HepG2 (cell line): Measurements from ENCODE around the gene BID. TPM values are rescaled to one million over a fixed set of nuclear protein-coding genes. Genes with fewer than 3 reads are reported as not detected.

Source experiments
- AGO1 ChIP-seq: fragments of 200-400 bp; formaldehyde crosslinking; IDR thresholded peaks from 2 replicates; pipeline ENCODE4 v1.6.1; 2017; ENCODE audit warnings: mild to moderate bottlenecking, low read depth, low read length, moderate library complexity; ENCODE audit not compliant: poor library complexity, severe bottlenecking
- ARID5B ChIP-seq: IDR thresholded peaks from 2 replicates; pipeline ENCODE4 v1.4.0; 2020; ENCODE audit warnings: mild to moderate bottlenecking, missing genetic modification reagents
- ARNT ChIP-seq: fragments of 450-650 bp; IDR thresholded peaks from 2 replicates; pipeline ENCODE4 v1.6.1; 2017
- CAMTA2 ChIP-seq: sonication (generic); formaldehyde crosslinking; IDR thresholded peaks from 2 replicates; pipeline ENCODE4 v1.4.0; 2020; ENCODE audit warnings: mild to moderate bottlenecking, missing genetic modification reagents, borderline replicate concordance
- GATAD1 ChIP-seq: IDR thresholded peaks from 2 replicates; pipeline ENCODE4 v1.6.1; 2016; ENCODE audit warnings: missing genetic modification reagents, missing compliant biosample characterization
- GTF2F1 ChIP-seq: fragments of 150-350 bp; IDR thresholded peaks from 2 replicates; pipeline ENCODE4 v1.6.1; 2014; ENCODE audit warnings: low read length
- MED1 ChIP-seq: sonication (generic); formaldehyde crosslinking; IDR thresholded peaks from 2 replicates; pipeline ENCODE4 v1.4.0; 2020; ENCODE audit warnings: missing genetic modification reagents
- NR2F6 ChIP-seq, 2 experiments: IDR thresholded peaks; 2 replicates each; pipeline ENCODE4 v1.6.1; 2016; ENCODE audit warnings: antibody characterized with exemption in 1 of 2, mild to moderate bottlenecking in 1 of 2
- PAF1 ChIP-seq: IDR thresholded peaks from 2 replicates; pipeline ENCODE4 v1.6.1; 2016; ENCODE audit warnings: missing genetic modification reagents, missing compliant biosample characterization
- SKI ChIP-seq: fragments of 450-650 bp; IDR thresholded peaks from one replicate; pipeline ENCODE4 v1.6.1; 2018; ENCODE audit warnings: mild to moderate bottlenecking; ENCODE audit not compliant: partially characterized antibody
- SMAD9 ChIP-seq: sonication (generic); formaldehyde crosslinking; IDR thresholded peaks from 2 replicates; pipeline ENCODE4 v1.5.1; 2020; ENCODE audit warnings: mild to moderate bottlenecking, missing genetic modification reagents
- SOX6 ChIP-seq, 2 experiments: fragments of 450-650 bp in 1 of 2; sonication (generic) in 1 of 2; formaldehyde crosslinking in 1 of 2; IDR thresholded peaks; 2 replicates each; pipeline versions ENCODE4 v1.4.0 to v1.6.1; 2017 to 2020; ENCODE audit warnings: antibody characterized with exemption in 1 of 2, mild to moderate bottlenecking in 1 of 2, missing genetic modification reagents in 1 of 2
- ZFP36L2 ChIP-seq: sonication (generic); formaldehyde crosslinking; IDR thresholded peaks from 2 replicates; pipeline ENCODE4 v1.4.0; 2020; ENCODE audit warnings: missing genetic modification reagents
- ZFYVE20 ChIP-seq: sonication (generic); formaldehyde crosslinking; IDR thresholded peaks from 2 replicates; pipeline ENCODE4 v1.8.0; 2023; ENCODE audit warnings: low read depth, mild to moderate bottlenecking, moderate library complexity, missing genetic modification reagents, borderline replicate concordance
- ZMYM2 ChIP-seq: sonication (generic); formaldehyde crosslinking; IDR thresholded peaks from 2 replicates; pipeline ENCODE4 v1.8.0; 2022; ENCODE audit warnings: mild to moderate bottlenecking, missing genetic modification reagents
- ZNF30 ChIP-seq: sonication (generic); formaldehyde crosslinking; IDR thresholded peaks from 2 replicates; pipeline ENCODE4 v1.5.0; 2020; ENCODE audit warnings: mild to moderate bottlenecking, missing genetic modification reagents
- ZNF552 ChIP-seq: sonication (generic); formaldehyde crosslinking; IDR thresholded peaks from 2 replicates; pipeline ENCODE4 v1.9.0; 2022; ENCODE audit warnings: missing genetic modification reagents, mild to moderate bottlenecking, borderline replicate concordance
- ZNF775 ChIP-seq: sonication (generic); formaldehyde crosslinking; IDR thresholded peaks from 2 replicates; pipeline ENCODE4 v1.4.0; 2020; ENCODE audit warnings: missing genetic modification reagents, mild to moderate bottlenecking, moderate library complexity, borderline replicate concordance
- ZNF777 ChIP-seq: sonication (generic); formaldehyde crosslinking; IDR thresholded peaks from 2 replicates; pipeline ENCODE4 v1.4.0; 2020; ENCODE audit warnings: missing genetic modification reagents
- polyA plus RNA-seq, 8 experiments: library from polyadenylated mRNA; depleted of rRNA in 3 of 8; stranded (reverse) in 7 of 8; unstranded in 1 of 8; fragments of >200 nt; fragmentation: Illumina TruSeq in 4 of 8; extraction: Trizol in 4 of 8; gene quantifications; 2 replicates each; pipeline versions ENCODE4 v1.2.1 to v1.2.3, GENCODE V29; 2011 to 2016; ENCODE audit warnings: low read depth in 4 of 8, missing spikeins in 1 of 8, mixed read lengths in 1 of 8; ENCODE audit not compliant: insufficient read depth in 1 of 8
- total RNA-seq, 5 experiments: library from RNA; depleted of rRNA; stranded (reverse); fragments of >200 nt; fragmentation: Illumina TruSeq; extraction: Trizol; gene quantifications; 2 replicates each; pipeline ENCODE4 v1.2.3, GENCODE V29; 2016; ENCODE audit warnings: low read depth in 1 of 5
- TF ChIP-seq, protein P1 (sequence below): sonication (generic); formaldehyde crosslinking; IDR thresholded peaks from 2 replicates; pipeline ENCODE4 v1.4.0; 2020; ENCODE audit warnings: low read depth, mild to moderate bottlenecking, missing genetic modification reagents
- TF ChIP-seq, protein P2 (sequence below): sonication (generic); formaldehyde crosslinking; IDR thresholded peaks from 2 replicates; pipeline ENCODE4 v1.5.0; 2020; ENCODE audit warnings: mild to moderate bottlenecking, missing genetic modification reagents, borderline replicate concordance

BID gene
- total and polyA plus RNA-seq, 2 of the 13 experiments (the other 11 are each of a cell fraction or from before 2014, with no cell fraction given), result 35.3 to 51.7 TPM

DNA sequence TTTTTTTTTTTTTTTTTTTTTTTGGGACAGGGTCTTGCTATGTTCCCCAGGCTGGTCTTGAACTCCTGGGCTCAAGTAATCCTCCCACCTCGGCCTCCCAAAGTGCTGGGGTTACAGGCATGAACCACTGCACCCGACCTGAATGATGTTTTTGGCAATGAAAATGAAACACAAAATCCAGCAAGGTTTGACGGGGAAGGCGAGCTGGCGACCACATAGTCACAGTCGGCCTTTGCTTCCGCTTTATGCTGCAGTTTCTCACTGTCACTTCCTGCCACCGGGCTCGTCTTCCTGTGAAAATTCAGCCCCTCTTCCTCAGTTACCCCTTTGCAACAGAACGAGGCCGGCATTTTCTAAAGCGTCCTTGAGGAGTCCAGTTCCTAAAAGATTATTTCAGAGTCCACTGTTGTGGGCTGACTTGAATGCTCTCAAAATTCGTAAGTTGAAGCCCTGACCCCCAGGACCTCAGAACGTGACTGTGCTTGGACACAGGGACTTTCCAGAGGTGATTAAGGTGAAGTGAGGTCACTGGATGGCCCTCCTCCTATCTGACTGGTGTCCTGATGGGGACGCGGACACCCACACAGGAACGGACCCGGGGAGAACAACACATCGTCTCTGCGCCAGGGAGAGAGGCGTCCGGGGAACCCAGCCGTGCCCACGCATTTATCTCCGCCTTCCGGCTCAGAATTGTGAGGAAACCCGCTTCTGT is 2.9 kb upstream of the BID start (continued):
- TF ChIP-seq PAF1 (CRISPR knock-in tag), result no peak
- TF ChIP-seq MED1 (CRISPR knock-in tag), result peak; percentile 19; the same call in 1 of the 2 replicates
- TF ChIP-seq NR2F6 (IDR thresholded peaks at IDR 0.05), result peak; percentile 78
- peak; percentile 69; the same call in 1 of the 2 replicates for TF ChIP-seq NR2F6 (CRISPR knock-in tag; IDR thresholded peaks at IDR 0.05)
- TF ChIP-seq ARID5B, result no peak; the same call in 1 of the 2 replicates
- no peak for TF ChIP-seq ZFYVE20
- TF ChIP-seq ZNF30, result no peak
- TF ChIP-seq ZNF777 (CRISPR knock-in tag), result no peak
- TF ChIP-seq, protein P1, sequence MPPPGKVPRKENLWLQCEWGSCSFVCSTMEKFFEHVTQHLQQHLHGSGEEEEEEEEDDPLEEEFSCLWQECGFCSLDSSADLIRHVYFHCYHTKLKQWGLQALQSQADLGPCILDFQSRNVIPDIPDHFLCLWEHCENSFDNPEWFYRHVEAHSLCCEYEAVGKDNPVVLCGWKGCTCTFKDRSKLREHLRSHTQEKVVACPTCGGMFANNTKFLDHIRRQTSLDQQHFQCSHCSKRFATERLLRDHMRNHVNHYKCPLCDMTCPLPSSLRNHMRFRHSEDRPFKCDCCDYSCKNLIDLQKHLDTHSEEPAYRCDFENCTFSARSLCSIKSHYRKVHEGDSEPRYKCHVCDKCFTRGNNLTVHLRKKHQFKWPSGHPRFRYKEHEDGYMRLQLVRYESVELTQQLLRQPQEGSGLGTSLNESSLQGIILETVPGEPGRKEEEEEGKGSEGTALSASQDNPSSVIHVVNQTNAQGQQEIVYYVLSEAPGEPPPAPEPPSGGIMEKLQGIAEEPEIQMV (CRISPR knock-in tag), result no peak
- peak; percentile 46; the same call in 1 of the 2 replicates for TF ChIP-seq ZMYM2 (CRISPR knock-in tag)
- peak; percentile 78 for TF ChIP-seq GATAD1 (CRISPR knock-in tag)
- TF ChIP-seq GTF2F1, result no peak
- no peak for TF ChIP-seq SOX6 (IDR thresholded peaks at IDR 0.05)
- TF ChIP-seq SOX6 (CRISPR knock-in tag; IDR thresholded peaks at IDR 0.05), result no peak
- TF ChIP-seq AGO1, result no peak
- TF ChIP-seq, protein P2, sequence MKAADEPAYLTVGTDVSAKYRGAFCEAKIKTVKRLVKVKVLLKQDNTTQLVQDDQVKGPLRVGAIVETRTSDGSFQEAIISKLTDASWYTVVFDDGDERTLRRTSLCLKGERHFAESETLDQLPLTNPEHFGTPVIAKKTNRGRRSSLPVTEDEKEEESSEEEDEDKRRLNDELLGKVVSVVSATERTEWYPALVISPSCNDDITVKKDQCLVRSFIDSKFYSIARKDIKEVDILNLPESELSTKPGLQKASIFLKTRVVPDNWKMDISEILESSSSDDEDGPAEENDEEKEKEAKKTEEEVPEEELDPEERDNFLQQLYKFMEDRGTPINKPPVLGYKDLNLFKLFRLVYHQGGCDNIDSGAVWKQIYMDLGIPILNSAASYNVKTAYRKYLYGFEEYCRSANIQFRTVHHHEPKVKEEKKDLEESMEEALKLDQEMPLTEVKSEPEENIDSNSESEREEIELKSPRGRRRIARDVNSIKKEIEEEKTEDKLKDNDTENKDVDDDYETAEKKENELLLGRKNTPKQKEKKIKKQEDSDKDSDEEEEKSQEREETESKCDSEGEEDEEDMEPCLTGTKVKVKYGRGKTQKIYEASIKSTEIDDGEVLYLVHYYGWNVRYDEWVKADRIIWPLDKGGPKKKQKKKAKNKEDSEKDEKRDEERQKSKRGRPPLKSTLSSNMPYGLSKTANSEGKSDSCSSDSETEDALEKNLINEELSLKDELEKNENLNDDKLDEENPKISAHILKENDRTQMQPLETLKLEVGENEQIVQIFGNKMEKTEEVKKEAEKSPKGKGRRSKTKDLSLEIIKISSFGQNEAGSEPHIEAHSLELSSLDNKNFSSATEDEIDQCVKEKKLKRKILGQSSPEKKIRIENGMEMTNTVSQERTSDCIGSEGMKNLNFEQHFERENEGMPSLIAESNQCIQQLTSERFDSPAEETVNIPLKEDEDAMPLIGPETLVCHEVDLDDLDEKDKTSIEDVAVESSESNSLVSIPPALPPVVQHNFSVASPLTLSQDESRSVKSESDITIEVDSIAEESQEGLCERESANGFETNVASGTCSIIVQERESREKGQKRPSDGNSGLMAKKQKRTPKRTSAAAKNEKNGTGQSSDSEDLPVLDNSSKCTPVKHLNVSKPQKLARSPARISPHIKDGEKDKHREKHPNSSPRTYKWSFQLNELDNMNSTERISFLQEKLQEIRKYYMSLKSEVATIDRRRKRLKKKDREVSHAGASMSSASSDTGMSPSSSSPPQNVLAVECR (CRISPR knock-in tag), result peak; percentile 49; the same call in 1 of the 2 replicates
- TF ChIP-seq ZNF775 (CRISPR knock-in tag), result no peak
- TF ChIP-seq ZNF552 (CRISPR knock-in tag), result no peak
- no peak for TF ChIP-seq ZFP36L2 (CRISPR knock-in tag)
- TF ChIP-seq CAMTA2 (CRISPR knock-in tag), result no peak
- no peak for TF ChIP-seq SKI
- TF ChIP-seq SMAD9, result no peak
- no peak for TF ChIP-seq ARNT
